ENCODE data around the gene FAM229A. TPM values are rescaled to one million over a fixed set of nuclear protein-coding genes. Genes with fewer than 3 reads are reported as not detected.

Gene FAM229A
- total RNA-seq, 1 donor from 2014 or later = 1.5 TPM

DNA sequence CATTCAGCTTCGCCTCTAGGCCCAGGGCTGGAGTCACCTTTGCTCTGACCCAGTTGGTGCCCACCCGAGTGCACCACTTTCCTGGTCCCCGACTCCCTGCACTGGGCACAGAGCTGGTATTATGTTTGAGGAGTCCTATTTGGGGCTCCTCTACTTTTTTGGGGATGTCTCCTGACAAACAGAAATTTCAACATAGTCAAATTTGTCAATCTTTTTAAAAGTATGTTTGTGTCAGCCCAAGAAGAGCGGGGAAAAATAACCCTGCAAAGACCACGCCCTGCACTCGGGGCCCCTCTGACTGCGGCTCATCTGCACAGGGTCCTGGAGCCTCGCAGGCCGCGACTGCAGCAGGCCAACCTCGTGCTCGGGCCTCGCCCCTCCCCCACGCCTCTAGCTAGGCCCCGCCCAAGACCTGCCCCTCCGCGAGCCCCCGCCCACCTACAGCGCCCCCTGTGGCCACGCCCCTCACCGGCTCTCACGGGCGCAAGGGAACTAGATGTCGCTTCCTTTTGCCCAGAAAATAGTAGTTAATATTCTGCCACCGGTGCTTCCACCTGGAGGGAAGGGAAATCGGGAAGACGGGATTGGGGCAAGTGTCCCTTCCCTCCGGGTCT lies 11.4 kb downstream of the FAM229A start:
- peak; percentile 22 for DNase-seq (ENCODE audit: low read depth)

DNA sequence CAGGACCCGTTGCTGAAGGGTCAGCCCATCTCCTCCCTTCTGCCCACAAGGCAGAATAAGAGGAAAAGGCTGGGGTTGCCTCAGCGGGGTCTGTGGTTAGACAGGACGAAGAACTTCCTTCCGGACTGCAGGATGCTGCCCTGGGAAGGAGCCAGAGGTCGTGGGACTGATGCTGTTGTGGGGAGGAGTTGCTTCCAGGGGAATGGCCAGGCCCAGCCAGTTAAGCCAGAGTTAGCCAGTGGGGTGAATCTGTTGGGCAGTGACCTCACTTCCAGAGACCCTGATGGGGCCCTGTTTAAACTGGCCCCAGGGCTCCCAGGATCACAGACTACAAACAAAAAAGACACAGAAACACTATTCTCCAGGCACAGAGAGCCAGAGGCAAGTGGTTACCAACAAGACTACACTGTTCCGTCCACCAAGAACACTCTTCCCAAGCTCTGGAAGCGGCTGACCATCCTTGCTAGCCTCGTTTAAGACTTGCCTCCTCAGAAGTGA lies 13.0 kb downstream of the FAM229A start:
- DNase-seq (ENCODE audit: low read depth) = no peak

DNA sequence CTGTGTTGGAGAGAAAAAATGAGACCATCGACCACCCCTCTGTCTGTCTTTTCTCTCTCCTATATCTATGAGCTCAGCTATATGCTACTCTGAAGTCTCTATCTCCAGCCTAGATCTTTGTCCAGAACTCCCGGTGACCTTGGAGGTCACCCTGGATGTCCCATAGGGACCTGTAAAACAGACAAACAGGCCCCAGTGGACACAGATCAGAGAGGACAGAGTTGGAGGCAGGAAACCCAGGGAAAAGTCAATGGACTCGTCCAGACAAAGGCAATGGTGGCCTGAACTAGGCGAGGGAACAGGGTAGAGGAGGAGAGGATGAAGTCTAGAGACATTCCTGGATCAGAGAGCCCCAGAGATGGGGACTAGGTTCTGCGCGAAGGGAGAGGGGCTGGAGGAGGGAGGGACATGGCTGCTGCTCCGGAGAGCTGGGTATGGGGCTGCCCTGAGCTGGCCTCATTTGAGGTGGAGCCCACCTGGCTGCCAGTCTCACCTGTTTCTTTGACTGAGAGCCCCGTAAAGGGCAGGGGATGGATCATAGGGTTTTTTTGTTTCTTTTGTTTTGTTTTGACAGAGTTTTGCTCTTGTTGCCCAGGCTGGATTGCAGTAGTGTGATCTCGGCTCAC lies 15.6 kb downstream of the FAM229A start:
- no peak for DNase-seq (ENCODE audit: low read depth)

DNA sequence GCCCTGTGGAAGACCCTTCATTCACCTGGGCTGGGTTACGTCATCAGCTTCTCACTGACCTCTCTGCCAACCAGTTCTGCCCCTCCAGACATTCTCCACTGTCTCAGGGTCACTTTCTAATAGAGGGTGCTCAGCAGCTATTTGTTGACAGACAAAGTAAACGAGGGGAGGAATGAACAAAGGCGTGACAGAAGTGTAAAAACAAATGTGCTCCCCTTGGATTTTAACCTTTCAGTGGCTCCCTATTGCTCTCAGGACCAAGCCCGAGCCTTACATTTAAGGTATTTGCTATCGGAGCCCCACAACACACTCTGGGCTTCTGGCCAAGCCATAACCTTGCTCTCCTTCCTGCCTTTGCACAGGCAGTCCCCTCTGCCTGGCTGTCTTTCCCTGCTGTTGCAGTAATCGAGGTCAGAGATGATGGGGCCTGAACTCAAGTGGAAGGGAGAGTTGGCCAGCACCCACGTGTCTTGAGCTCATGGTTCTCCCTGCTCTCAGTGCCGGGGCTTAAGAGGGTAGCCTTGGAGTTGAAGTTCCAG lies 16.9 kb downstream of the FAM229A start:
- DNase-seq (ENCODE audit: low read depth) = peak; percentile 42

DNA sequence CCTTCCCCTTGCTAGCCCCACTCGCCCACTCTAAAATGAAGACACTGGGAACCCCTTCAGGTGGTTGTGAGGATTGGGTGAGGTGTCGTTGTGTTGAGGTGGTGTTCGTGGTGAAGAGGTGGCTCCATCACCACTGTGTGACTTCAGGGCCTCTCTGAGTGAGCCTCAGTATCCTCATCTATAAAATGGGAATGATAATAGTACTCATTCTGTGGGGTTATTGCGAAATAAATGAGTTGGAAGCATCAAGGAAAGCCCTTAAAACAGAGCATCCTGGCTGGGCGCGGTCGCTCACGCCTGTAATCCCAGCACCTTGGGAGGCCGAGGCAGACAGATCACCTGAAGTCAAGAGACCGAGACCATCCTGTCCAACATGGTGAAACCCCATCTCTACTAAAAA lies 19.6 kb downstream of the FAM229A start:
- no peak for DNase-seq (ENCODE audit: low read depth)

DNA sequence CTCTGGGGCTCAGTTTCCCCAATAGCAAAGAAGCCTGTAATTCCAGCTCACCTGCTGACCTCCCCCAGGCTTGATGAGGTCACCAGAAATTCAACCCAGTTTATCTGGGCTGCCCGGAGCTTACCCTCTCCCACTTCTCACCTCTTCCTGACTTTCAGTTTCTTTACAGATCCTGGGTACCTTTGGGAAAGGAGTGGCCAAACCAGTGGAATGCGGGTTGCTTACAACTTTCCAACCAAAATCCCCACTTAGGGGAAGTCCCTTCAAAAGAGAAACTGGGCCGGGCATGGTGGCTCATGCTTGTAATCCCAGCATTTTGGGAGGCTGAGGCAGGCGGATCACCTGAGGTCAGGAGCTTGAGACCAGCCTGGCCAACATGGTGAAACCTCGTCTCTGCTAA lies 20.3 kb downstream of the FAM229A start:
- peak; percentile 26 for DNase-seq (ENCODE audit: low read depth)

DNA sequence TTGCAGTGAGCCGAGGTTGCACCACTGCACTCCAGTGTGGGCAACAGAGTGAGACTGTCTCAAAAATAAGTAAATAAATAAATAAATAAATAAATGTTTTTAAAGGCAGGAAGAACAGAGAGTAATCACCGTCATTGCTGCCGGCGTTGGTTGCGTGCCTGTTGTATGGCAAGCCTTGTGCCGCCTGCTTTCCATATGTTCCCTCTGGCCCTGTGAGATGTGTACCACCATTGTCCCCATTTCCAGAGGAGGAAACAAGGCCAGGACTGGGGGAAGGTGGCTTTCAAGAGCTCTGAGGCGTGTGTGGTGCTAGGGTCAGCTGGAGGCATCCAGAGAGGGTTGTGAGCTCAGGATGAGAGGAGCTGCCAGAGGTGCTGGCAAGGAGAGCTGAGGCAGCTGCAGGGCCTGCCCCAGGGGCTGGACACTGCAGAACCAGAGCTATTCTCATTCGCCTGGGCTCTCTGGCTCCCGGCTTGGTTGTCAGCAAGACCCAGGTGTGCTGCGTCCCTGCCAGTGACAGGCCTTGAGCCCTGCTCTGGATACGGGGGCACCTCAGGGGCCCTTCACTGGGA lies 21.0 kb downstream of the FAM229A start:
- DNase-seq (ENCODE audit: low read depth) = no peak

DNA sequence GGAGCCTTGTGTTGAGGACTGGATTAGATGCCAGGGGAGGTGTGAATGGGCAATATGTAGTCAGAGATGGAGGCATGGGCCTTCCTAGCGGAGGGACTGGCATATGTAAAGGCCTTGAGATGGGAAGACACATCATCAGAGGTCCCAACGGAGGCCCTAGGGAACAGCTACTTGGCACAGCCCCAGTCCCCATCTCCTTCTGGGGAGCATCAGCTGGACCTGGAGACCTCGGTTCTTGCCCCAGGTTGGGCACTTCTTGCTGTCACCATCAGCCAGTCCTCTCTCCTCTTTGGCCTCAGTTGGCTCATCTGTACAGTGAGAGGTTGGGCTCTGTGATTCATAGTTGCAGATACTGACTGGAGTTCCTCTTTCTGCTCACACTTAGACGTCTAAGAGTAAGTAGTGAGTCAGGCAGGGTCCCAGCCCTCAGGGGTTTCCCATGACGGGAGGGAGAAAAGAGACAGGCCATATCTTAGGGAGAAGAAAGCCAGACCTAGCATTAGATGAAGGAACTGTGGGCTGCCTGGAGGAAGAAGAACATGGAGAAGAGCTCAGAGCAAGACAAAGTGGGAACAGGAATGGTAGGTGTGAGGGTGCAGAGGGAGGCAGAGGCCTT lies 22.8 kb downstream of the FAM229A start:
- DNase-seq (ENCODE audit: low read depth) = peak; percentile 25

DNA sequence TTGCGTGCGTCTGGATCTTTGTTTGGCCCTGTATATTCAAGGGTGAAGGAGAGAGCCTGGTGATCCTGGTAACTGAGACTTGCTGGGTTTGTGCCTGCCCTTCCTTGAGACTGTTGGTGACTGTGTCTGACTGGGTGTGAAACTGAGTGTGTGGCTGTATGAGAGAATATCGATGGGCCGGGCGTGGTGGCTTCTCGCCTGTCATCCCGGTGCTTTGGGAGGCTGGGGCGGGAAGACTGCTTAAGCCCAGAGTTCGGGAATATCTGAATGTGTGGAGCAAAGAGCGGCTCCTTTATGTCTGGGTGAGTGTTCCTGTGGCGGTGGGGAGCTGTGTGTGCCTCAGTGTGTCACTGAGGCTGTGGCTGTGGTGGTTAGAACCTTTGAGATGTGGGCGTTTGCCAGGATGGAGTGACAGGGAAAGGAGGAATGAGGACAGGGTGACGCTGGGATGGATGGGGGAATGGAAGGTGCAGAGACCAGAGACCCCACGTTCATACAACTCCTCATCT lies 23.6 kb downstream of the FAM229A start:
- no peak for DNase-seq (ENCODE audit: low read depth)

DNA sequence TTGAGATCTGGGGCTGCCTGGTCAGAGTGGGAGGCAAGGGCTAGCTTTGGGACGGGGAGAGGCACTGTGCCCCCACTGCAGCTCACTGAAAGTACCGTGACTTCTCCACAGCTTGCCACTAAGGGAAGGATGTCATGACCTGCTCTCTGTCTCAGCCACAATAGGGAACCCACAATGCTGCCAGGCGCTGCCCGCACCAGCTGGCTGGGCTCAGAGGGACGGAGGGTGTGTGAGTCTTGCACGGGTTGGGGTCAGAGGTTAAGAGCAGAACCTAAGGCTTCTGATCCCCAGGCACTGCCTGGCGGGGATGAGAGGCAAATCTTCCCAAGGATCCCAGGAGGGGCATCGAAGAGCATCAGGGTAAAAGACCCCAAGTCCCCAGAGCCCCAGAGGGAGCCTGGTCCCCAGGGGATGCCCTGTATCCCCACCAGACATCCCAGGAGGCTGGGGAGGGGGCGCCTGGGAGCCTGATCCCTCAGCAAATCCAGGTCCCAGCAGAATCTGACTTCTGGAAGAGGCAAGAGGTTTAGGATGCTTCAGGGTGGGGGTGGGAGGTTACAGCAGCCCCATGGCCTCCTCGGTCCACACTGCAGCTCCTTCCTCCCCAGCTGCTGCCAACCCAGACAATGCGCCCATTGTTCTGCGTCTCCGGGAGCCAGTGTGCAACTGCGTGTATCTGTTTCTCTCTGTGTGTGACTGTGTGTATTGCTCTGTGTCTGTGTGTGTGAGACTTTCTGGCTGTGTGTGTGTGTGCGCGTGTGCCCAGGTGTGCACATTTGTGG lies 24.2 kb downstream of the FAM229A start:
- no peak for DNase-seq (ENCODE audit: low read depth)

DNA sequence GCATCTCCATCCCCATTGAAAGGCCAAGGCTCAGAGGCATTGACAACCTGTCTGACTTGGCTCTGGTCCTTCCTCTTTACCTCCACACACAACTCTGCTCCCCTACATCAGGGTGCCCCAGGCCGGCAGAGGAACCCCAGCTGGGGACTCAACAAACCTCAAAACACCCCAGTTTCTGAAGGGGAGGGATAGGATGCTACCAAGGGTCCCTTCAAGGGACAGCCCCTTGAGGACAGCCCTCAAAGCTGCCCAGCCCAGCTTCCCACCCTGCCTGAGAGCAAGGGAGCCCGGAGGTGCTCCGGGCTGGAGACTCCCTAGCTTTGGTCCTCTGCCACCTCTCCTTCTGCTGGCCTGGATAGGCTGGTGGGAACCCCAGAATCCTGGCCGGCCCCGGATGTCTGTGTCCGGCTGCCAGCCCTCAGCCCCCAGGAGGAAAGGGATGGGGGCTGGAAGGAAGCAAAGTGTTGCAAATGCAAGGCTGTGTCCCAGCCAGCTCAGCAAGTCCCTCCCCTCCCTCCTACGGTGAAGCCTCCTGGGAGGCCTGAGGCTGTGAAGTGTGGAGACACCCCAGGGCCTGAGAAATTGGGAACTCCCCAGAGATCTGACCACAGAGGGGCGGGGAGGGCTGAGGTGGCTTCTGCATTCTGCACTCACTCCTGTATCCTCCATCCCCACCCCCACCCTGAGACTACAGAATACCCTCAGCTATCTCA lies 25.2 kb downstream of the FAM229A start:
- DNase-seq (ENCODE audit: low read depth) = peak; percentile 76

DNA sequence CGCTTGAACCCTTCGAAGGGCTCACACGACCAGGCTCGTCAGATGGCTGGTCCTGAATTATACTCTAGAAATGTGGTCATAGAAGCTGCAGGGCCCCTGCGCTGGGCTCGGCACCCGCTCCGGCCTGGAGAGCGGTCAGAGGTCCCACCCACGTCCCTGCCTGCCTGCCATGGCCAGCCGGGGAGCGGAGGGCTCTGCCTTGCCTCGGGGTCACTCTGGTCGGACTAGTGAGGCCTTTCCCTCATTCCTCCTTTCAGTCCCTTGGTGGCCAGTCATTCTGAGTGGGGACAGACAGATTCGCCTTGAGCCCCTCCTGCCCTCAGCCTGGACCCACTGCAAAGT lies 25.7 kb downstream of the FAM229A start:
- no peak for DNase-seq (ENCODE audit: low read depth)

DNA sequence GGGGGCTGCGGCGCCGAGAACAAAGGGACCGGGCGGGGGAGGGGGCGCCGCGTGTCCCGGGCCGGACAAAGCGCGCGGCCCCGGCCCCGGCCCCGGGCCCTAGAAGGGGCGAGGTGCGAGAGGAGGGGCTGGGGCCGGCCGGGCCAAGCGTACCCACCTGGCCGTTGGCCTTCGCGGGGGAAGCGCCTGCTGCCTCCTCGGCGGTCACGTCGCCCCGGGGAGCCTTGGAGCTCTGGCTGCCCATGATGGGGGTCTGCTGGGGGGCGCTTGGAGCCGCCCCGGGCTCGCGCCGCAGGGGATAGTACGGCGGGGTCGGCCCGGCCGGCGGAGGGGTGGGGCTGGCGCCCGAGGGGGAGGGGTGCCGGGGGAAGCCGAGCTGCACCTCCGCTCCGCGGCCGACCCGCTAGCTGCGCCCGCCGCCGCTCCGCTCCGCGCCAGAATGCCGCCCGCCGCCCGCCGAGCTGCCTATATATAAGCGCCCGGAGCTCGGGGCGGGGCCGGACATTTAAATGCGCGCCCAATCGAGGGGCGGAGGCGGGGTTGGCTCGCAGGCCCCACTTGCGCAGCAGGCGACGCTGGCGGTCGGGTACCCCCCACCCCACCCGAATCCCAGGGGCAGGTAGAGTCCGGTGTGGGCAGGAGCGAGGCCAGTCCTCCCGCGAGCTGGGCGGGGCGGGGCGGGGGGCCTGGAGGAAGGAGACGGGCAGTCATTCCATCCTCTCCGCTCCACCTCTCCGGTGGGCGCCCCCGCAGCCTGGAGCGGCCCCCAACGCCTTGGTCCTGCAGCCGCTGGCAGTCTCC lies 26.3 kb downstream of the FAM229A start, which contains the start of gene MARCKSL1:
Gene MARCKSL1 (minus strand): TSS at position 444 of the 801 bp plus-strand sequence. CDS start 200 bp downstream, at position 244.
- DNase-seq (ENCODE audit: low read depth) = no peak

DNA sequence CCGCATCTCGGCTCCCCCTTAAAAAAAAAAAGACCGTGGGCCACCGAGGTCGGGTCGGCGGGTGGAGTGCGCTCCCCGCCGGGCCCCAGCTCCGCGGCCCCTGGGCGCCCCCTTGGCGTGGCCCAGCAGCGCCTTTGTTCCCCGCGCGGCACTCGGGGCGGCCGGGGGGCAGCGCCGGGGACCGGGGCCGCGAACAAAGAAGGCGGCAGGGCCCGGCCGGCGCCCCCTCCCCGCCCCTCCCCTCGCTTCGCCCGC lies 26.8 kb downstream of the FAM229A start:
- DNase-seq (ENCODE audit: low read depth) = no peak

DNA sequence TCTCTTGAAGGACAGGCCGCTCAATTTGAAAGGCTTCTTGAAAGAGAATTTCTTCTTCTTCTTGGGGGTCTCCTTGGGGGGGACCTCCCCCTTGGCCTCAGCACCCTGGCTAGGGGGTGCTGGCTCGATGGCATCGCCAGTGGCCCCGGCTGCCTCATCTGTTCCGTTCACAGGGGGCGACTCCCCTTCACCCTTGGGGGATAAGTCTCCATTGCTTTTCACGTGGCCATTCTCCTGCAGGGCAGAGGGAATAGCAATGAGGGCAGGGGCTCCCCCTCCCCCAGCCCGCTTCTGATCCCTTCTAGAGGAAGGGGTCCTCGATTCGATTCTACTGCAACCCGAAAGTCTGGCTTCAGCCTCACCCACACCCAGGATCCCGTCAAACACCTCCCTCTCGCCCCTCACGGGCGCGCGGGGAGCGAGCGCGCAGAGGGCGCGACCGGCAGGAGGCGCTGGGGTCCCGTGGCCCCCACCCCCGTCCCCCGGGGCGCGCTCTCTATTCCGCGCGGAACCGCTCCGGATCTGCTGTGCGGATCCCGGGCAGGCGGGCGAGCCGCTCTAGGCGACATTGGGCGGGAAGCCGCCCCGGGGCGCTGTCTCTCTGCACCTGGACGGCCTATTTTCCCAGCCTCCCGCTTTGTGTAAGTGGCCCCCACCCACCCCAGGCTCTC lies 27.3 kb downstream of the FAM229A start:
- DNase-seq (ENCODE audit: low read depth) = no peak

DNA sequence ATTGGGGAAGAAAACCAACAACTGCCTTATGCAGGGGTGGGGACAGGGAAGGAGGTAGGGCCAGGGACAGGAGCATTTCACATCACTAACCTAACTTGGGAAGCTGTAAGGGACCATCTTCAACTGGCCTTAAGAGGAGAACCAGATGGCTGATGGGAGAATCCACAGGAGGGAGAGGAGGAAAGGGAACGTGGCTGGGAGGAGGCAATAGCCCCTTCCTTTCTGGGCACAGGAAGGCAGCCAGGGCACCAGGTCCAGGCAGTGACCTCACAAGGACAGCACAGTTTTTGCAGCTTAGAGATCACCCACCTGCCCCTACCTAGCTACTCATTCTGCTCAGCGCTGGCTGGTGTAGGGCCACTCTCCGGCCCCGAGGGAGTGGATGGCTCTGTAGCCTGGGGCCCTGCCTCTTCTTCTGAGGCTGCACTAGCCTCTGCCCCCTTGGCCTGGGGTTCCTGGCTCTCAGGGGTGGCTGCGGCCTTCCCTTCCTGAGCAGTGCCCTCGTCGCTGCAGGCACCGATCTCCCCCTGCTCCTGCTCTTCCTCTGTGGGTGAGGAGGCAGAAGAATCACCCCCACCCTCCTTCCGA lies 27.9 kb downstream of the FAM229A start:
- DNase-seq (ENCODE audit: low read depth) = no peak

DNA sequence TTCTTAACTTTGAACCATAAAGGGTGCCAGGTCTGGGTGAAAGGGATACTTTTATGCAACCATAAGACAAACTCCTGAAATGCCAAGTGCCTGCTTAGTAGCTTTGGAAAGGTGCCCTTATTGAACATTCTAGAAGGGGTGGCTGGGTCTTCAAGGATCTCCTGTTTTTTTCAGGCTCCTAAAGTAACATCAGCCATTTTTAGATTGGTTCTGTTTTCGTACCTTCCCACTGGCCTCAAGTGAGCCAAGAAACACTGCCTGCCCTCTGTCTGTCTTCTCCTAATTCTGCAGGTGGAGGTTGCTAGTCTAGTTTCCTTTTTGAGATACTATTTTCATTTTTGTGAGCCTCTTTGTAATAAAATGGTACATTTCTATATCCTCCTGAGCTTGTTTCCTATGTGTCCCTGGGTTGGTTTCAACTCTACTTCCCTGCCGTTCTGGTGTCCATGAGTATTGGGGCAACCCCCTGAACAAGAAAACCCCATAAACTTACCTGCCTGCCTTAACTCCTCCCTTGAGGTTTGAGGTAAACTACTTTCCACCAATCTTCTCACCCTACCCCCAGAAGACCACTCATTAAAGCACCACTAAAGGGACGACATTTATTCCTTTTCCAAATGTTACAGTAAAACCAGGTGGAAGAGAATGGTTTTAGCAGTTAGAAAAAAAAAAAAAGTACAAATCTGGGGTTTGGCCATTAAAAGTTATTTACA lies 28.9 kb downstream of the FAM229A start:
- DNase-seq (ENCODE audit: low read depth) = no peak

DNA sequence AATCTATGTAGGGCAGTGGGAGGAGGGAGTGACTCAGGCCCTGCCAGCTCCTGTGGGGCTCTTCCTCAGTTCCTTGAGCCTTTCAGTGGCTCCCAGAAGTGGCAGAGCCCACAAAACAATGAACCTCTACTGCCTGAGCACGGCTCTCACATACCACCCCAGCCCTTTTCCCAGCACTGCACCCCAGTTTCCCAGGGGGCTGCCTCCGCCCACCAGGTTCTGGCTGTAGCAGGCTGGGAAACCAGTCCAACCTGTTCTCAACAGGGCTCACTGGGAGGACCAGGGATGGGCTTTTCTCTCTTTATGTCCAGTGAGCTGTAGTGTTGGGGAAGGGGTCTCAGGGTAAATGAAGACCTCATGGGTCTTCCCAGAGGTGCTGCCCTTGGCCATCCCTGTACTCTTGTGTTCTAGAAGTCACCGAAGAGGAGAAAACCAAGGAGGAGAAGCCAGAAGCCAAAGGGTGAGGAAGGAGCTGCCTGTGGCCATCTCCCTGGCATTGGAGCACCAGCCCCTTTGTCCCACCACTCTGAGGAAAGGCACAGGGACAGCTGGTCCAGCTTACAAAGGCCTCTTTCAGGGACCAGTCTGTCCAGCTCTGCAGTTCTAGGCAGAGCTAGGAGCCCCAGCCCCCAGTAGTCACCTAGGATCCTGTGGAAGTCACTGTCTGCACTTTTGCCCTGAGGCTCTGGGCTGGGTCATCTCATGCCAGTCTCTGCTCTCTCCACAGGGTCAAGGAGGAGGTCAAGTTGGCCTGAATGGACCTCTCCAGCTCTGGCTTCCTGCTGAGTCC lies 29.8 kb downstream of the FAM229A start:
- no peak for DNase-seq (ENCODE audit: low read depth)

All from renal cortical epithelial cell (primary cell).